Neural crest cell (in vitro differentiated cells): Measurements from ENCODE around the gene SPTB. TPM values are rescaled to one million over a fixed set of nuclear protein-coding genes. Genes with fewer than 3 reads are reported as not detected.

Experiments used
- DNase-seq: peaks from one replicate; pipeline ENCODE4 v3.0.0; 2021; ENCODE audit warnings: low read depth, mixed read lengths, low spot score
- H3K27ac Mint-ChIP-seq: one replicate; pipeline ENCODE4 v1.8.0; 2021; ENCODE audit warnings: mild to moderate bottlenecking, mixed read lengths; ENCODE audit not compliant: unreplicated experiment
- H3K27me3 Mint-ChIP-seq: 2 replicates; pipeline ENCODE4 v1.8.0; 2021; ENCODE audit warnings: low read depth, mild to moderate bottlenecking, mixed read lengths
- H3K36me3 Mint-ChIP-seq: 2 replicates; pipeline ENCODE4 v1.8.0; 2021; ENCODE audit warnings: low read depth, mild to moderate bottlenecking, mixed read lengths
- H3K4me1 Mint-ChIP-seq: 2 replicates; pipeline ENCODE4 v1.8.0; 2021; ENCODE audit warnings: mixed read lengths
- H3K4me3 Mint-ChIP-seq: one replicate; pipeline ENCODE4 v1.8.0; 2021; ENCODE audit warnings: mild to moderate bottlenecking, mixed read lengths
- H3K9me3 Mint-ChIP-seq: 2 replicates; pipeline ENCODE4 v1.8.0; 2021; ENCODE audit warnings: mixed read lengths
- CTCF ChIP-seq: fragments of 200-600 bp; sonication (generic); conservative IDR thresholded peaks from 2 replicates; pipeline ENCODE4 v1.5.0; 2021; ENCODE audit warnings: antibody characterized with exemption, mild to moderate bottlenecking
- total RNA-seq: library from RNA; stranded (reverse); gene quantifications from 2 replicates; pipeline ENCODE4 v1.2.1, GENCODE V29; 2021

The SPTB gene
- total RNA-seq, 1 donor from 2014 or later = 0.16 TPM

- H3K27me3 Mint-ChIP-seq = peaks cover 71% of the 10 kb centered on the region
Measured at GRCh38 chr14:64871344-64871743, 8.4 kb downstream of the SPTB start.

GRCh38 chr14:64870160-64870559 is 9.5 kb downstream of the SPTB start:
- no peak for DNase-seq
- no peak for TF ChIP-seq CTCF
- Mint-ChIP-seq H3K27me3 (peaks cover 59% of the 10 kb centered on the region), H3K27ac (no peak overlapping the region), H3K9me3 (peaks cover 5% of the 10 kb centered on the region), H3K36me3 (no peaks in the 10 kb centered on the region), H3K4me1 (no peaks in the 10 kb centered on the region), H3K4me3 (no peak overlapping the region)

More at GRCh38 chr14:64871344-64871743, 8.4 kb downstream of the SPTB start:
- no peak overlapping the region for H3K27ac Mint-ChIP-seq
- TF ChIP-seq CTCF = no peak
- peaks cover 5% of the 10 kb centered on the region for H3K9me3 Mint-ChIP-seq
- no peak for DNase-seq
- H3K4me3 Mint-ChIP-seq = no peak overlapping the region
- no peaks in the 10 kb centered on the region for H3K4me1 Mint-ChIP-seq
- no peaks in the 10 kb centered on the region for H3K36me3 Mint-ChIP-seq

- Mint-ChIP-seq H3K4me3 (no peak overlapping the region), H3K27me3 (peaks cover 46% of the 10 kb centered on the region), H3K36me3 (no peaks in the 10 kb centered on the region), H3K4me1 (no peaks in the 10 kb centered on the region), H3K27ac (no peak overlapping the region), H3K9me3 (peaks cover 5% of the 10 kb centered on the region)
- no peak for TF ChIP-seq CTCF
- no peak for DNase-seq
Measured at GRCh38 chr14:64868841-64869240, 10.9 kb downstream of the SPTB start.

- H3K4me3 Mint-ChIP-seq = no peak overlapping the region
- no peaks in the 10 kb centered on the region for H3K36me3 Mint-ChIP-seq
- H3K9me3 Mint-ChIP-seq = peaks cover 5% of the 10 kb centered on the region
- H3K27me3 Mint-ChIP-seq = peaks cover 42% of the 10 kb centered on the region
- H3K27ac Mint-ChIP-seq = no peak overlapping the region
- DNase-seq = no peak
- TF ChIP-seq CTCF = no peak
- H3K4me1 Mint-ChIP-seq = no peaks in the 10 kb centered on the region
Measured at GRCh38 chr14:64868379-64868778, 11.3 kb downstream of the SPTB start.

GRCh38 chr14:64867182-64867581 is 12.5 kb downstream of the SPTB start:
- Mint-ChIP-seq H3K4me1 (no peaks in the 10 kb centered on the region), H3K4me3 (no peak overlapping the region), H3K36me3 (no peaks in the 10 kb centered on the region), H3K27me3 (peaks cover 32% of the 10 kb centered on the region), H3K27ac (no peak overlapping the region), H3K9me3 (no peaks in the 10 kb centered on the region)
- TF ChIP-seq CTCF = no peak
- DNase-seq = no peak

GRCh38 chr14:64865992-64866391 is 13.7 kb downstream of the SPTB start:
- Mint-ChIP-seq H3K4me1 (peaks cover 8% of the 10 kb centered on the region), H3K4me3 (no peak overlapping the region), H3K27ac (no peak overlapping the region), H3K36me3 (no peaks in the 10 kb centered on the region), H3K9me3 (no peaks in the 10 kb centered on the region), H3K27me3 (peaks cover 22% of the 10 kb centered on the region)
- no peak for TF ChIP-seq CTCF
- DNase-seq = no peak
